HG03045 (cell line): ENCODE measurements around the gene TUBAL3.

Experiments used
- ATAC-seq: cut with Tn5 transposase; IDR thresholded peaks from one replicate; pipeline ENCODE4 v1.9.1; 2021; ENCODE audit warnings: mild to moderate bottlenecking, moderate library complexity; ENCODE audit not compliant: unreplicated experiment

The TUBAL3 gene

GRCh38 chr10:5343979-5344378 lies 60.6 kb downstream of the TUBAL3 start:
- ATAC-seq, result no peak

- no peak for ATAC-seq
Measured at GRCh38 chr10:5343561-5343960, 61.1 kb downstream of the TUBAL3 start.
